ENCODE measurements around the gene ELP1.
"Not testable (repeated sequence)": the region's sequence is repeated elsewhere in the genome, so short reads cannot be mapped to it uniquely, and the experiment has no call there.

ELP1 gene

GRCh38 chr9:108921200-108921599 is 12.7 kb downstream of the ELP1 start:
- Histone ChIP-seq H3F3A (ENCODE audit: insufficient read depth, low read length) (no peaks in the 10 kb centered on the region), H3K27ac (ENCODE audit: low read depth, low read length, poor library complexity, severe bottlenecking) (no peak overlapping the region), H3K4me1 (ENCODE audit: insufficient read depth, low read length, severe bottlenecking) (no peaks in the 10 kb centered on the region), H3K9me3 (ENCODE audit: low read length) (no peaks in the 10 kb centered on the region), H3K79me2 (ENCODE audit: insufficient read depth, low read length) (no peaks in the 10 kb centered on the region), H3K36me3 (ENCODE audit: insufficient read depth, low read length) (peaks cover 79% of the 10 kb centered on the region), H3K9me2 (ENCODE audit: low read depth, low read length) (no peaks in the 10 kb centered on the region), H3K27me3 (ENCODE audit: insufficient read depth, low read length) (no peaks in the 10 kb centered on the region), H4K20me1 (ENCODE audit: insufficient read depth, low read length) (no peaks in the 10 kb centered on the region), H3K4me3 (ENCODE audit: low read depth, low read length, poor library complexity, severe bottlenecking) (no peak overlapping the region), H2AFZ (ENCODE audit: low read length) (no peak overlapping the region), H3K9ac (ENCODE audit: low read length) (no peak overlapping the region), H3K4me2 (ENCODE audit: low read length) (no peak overlapping the region)
- TF ChIP-seq EZH2 (IDR thresholded peaks at IDR 0.05; ENCODE audit: borderline replicate concordance, low read length): no peak
- no peak for TF ChIP-seq CTCF (IDR thresholded peaks at IDR 0.05; ENCODE audit: low read length)

- not testable (repeated sequence) for H3F3A ChIP-seq (ENCODE audit: insufficient read depth, low read length); H4K20me1 ChIP-seq (ENCODE audit: insufficient read depth, low read length); H3K4me3 ChIP-seq (ENCODE audit: low read depth, low read length, poor library complexity, severe bottlenecking); H3K27ac ChIP-seq (ENCODE audit: low read depth, low read length, poor library complexity, severe bottlenecking); H3K79me2 ChIP-seq (ENCODE audit: insufficient read depth, low read length); H3K4me2 ChIP-seq (ENCODE audit: low read length); H3K27me3 ChIP-seq (ENCODE audit: insufficient read depth, low read length); H3K4me1 ChIP-seq (ENCODE audit: insufficient read depth, low read length, severe bottlenecking); H3K9me3 ChIP-seq (ENCODE audit: low read length); H2AFZ ChIP-seq (ENCODE audit: low read length); H3K9ac ChIP-seq (ENCODE audit: low read length); H3K9me2 ChIP-seq (ENCODE audit: low read depth, low read length)
- peaks cover 78% of the 10 kb centered on the region for H3K36me3 ChIP-seq (ENCODE audit: insufficient read depth, low read length)
These were observed 13.5 kb downstream of the ELP1 start for GRCh38 chr9:108920401-108920800.

- Histone ChIP-seq H3K4me2 (ENCODE audit: low read length) (no peak overlapping the region), H4K20me1 (ENCODE audit: insufficient read depth, low read length) (no peaks in the 10 kb centered on the region), H3K27ac (ENCODE audit: low read depth, low read length, poor library complexity, severe bottlenecking) (no peak overlapping the region), H3K4me1 (ENCODE audit: insufficient read depth, low read length, severe bottlenecking) (no peaks in the 10 kb centered on the region), H3K9me3 (ENCODE audit: low read length) (no peaks in the 10 kb centered on the region), H3K9me2 (ENCODE audit: low read depth, low read length) (no peaks in the 10 kb centered on the region), H3K27me3 (ENCODE audit: insufficient read depth, low read length) (no peaks in the 10 kb centered on the region), H3K79me2 (ENCODE audit: insufficient read depth, low read length) (no peaks in the 10 kb centered on the region), H3K9ac (ENCODE audit: low read length) (no peak overlapping the region), H3K4me3 (ENCODE audit: low read depth, low read length, poor library complexity, severe bottlenecking) (no peak overlapping the region), H3F3A (ENCODE audit: insufficient read depth, low read length) (no peaks in the 10 kb centered on the region), H3K36me3 (ENCODE audit: insufficient read depth, low read length) (peaks cover 77% of the 10 kb centered on the region), H2AFZ (ENCODE audit: low read length) (no peak overlapping the region)
- no peak for TF ChIP-seq EZH2 (IDR thresholded peaks at IDR 0.05; ENCODE audit: borderline replicate concordance, low read length)
- no peak for TF ChIP-seq CTCF (IDR thresholded peaks at IDR 0.05; ENCODE audit: low read length)
These were observed 14.4 kb downstream of the ELP1 start for GRCh38 chr9:108919517-108919916.

GRCh38 chr9:108913391-108913790 is 20.5 kb downstream of the ELP1 start:
- H3K4me3 ChIP-seq (ENCODE audit: low read depth, low read length, poor library complexity, severe bottlenecking): no peak overlapping the region
- H3K4me2 ChIP-seq (ENCODE audit: low read length): no peak overlapping the region
- no peaks in the 10 kb centered on the region for H3F3A ChIP-seq (ENCODE audit: insufficient read depth, low read length)
- no peaks in the 10 kb centered on the region for H4K20me1 ChIP-seq (ENCODE audit: insufficient read depth, low read length)
- no peaks in the 10 kb centered on the region for H3K4me1 ChIP-seq (ENCODE audit: insufficient read depth, low read length, severe bottlenecking)
- peaks cover 69% of the 10 kb centered on the region for H3K36me3 ChIP-seq (ENCODE audit: insufficient read depth, low read length)
- no peak overlapping the region for H3K9ac ChIP-seq (ENCODE audit: low read length)
- no peaks in the 10 kb centered on the region for H3K9me2 ChIP-seq (ENCODE audit: low read depth, low read length)
- TF ChIP-seq EZH2 (IDR thresholded peaks at IDR 0.05; ENCODE audit: borderline replicate concordance, low read length) (no peak), CTCF (IDR thresholded peaks at IDR 0.05; ENCODE audit: low read length) (no peak)
- no peak overlapping the region for H2AFZ ChIP-seq (ENCODE audit: low read length)
- H3K27ac ChIP-seq (ENCODE audit: low read depth, low read length, poor library complexity, severe bottlenecking): no peak overlapping the region
- no peaks in the 10 kb centered on the region for H3K9me3 ChIP-seq (ENCODE audit: low read length)
- no peaks in the 10 kb centered on the region for H3K79me2 ChIP-seq (ENCODE audit: insufficient read depth, low read length)
- no peaks in the 10 kb centered on the region for H3K27me3 ChIP-seq (ENCODE audit: insufficient read depth, low read length)
